Measurements from ENCODE around the gene TGM4. TPM values are rescaled to one million over a fixed set of nuclear protein-coding genes. Genes with fewer than 3 reads are reported as not detected.

TGM4 gene
- total and polyA plus RNA-seq, 7 experiments from 2014 or later, result 0.07 TPM; not detected in 6

DNA sequence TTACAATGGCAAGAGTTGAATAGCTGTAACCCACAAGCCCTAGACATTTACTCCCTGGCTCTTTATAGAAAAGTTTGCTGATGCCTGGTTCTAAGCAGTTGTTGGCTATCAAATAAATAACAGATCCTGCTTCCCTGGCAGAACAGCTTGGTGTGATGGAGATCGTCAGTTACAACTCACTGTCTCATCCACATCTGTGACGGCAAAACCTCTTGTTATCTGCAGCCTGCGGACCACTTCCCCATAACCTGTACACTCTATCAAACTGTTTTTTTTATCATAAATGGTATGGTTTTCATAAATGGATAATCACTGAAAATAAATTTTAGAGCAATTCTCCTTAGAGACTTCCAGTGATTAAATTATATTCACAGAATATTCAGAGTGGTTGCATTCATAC, 87.5 kb downstream of the TGM4 start:
- ChIA-PET CTCF (no interaction called here), POLR2A (no interaction called here)
- H3K36me3 ChIP-seq (ENCODE audit: control insufficient read depth in 2 of 3, insufficient read depth in 3 of 3, low read length in 3 of 3), result peaks cover 0 to 21% (median 6%) of the 10 kb centered on the region in 3 experiments
- intact Hi-C loops (cut with micrococcal nuclease), result no loop called here
- ATAC-seq, result no peak
- H3K9me3 ChIP-seq (ENCODE audit: control insufficient read depth in 2 of 3, low read length in 3 of 3), result no peaks in the 10 kb centered on the region
- peaks cover 0 to 7% of the 10 kb centered on the region in 2 donors for H3K4me1 ChIP-seq (ENCODE audit: control insufficient read depth in 2 of 2, insufficient read depth in 2 of 2, low read length in 2 of 2)
- no peak for DNase-seq
- H3K27me3 ChIP-seq (ENCODE audit: control insufficient read depth in 2 of 2, insufficient read depth in 2 of 2, low read length in 2 of 2), result no peaks in the 10 kb centered on the region
- Mint-ChIP-seq H3K27ac (no peak overlapping the region), H3K4me3 (no peak overlapping the region), H3K4me1 (peaks cover 24 to 76% (median 53%) of the 10 kb centered on the region in 7 donors), H3K36me3 (peaks cover 4 to 29% (median 13%) of the 10 kb centered on the region in 5 donors), H3K27me3 (no peaks in the 10 kb centered on the region), H3K9me3 (no peaks in the 10 kb centered on the region)
- H3K4me3 ChIP-seq (ENCODE audit: low read length), result no peak overlapping the region
- H3K27ac ChIP-seq (ENCODE audit: low read depth, low read length), result no peak overlapping the region

DNA sequence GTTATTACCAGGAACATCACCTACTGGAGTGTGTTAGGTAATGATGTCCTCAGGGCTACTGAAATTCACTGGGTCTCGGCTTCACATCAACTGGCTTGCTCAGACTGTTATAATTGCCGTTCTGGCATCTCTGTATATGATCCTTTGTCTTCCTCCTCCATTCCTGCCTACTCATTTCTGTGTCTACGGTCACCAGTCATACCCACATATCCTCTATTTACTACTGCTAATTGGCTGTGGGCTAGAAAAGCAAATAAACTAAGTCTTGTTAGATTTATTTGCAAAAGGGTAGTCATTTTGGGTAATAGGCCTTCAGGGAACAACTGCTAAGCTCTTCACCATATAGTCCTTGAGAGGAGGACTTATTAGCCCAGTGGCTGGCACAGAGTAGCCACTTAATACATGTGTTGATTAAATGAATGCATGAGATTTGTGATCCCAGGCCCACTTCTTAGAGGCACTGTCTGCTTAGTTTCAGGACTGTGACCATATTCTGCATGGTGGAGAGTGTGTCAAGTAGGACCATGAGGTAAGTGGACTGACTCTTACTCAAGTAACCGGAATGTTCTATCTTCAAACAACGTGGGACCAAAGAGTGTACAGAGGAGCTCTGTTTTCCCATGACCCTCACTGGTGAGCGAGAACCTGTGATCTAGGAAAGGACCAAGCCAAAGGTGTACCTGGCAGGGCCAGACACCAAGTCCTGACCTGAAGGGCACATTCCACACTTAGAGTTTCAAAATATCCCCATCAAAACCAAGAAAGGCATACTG, 88.4 kb downstream of the TGM4 start:
- Mint-ChIP-seq H3K9me3 (no peaks in the 10 kb centered on the region), H3K27me3 (no peaks in the 10 kb centered on the region), H3K36me3 (peaks cover 0 to 23% (median 4%) of the 10 kb centered on the region in 5 donors), H3K4me3 (no peak overlapping the region), H3K27ac (no peak overlapping the region), H3K4me1 (peaks cover 33 to 77% (median 55%) of the 10 kb centered on the region in 7 donors)
- Histone ChIP-seq H3K4me1 (ENCODE audit: control insufficient read depth in 2 of 2, insufficient read depth in 2 of 2, low read length in 2 of 2) (peaks cover 8 to 13% of the 10 kb centered on the region in 2 donors), H3K27ac (ENCODE audit: low read depth, low read length) (no peak overlapping the region), H3K4me3 (ENCODE audit: low read length) (no peak overlapping the region), H3K36me3 (ENCODE audit: control insufficient read depth in 2 of 3, insufficient read depth in 3 of 3, low read length in 3 of 3) (peaks cover 0 to 15% (median 6%) of the 10 kb centered on the region in 3 experiments), H3K27me3 (ENCODE audit: control insufficient read depth in 2 of 2, insufficient read depth in 2 of 2, low read length in 2 of 2) (no peaks in the 10 kb centered on the region), H3K9me3 (ENCODE audit: control insufficient read depth in 2 of 3, low read length in 3 of 3) (no peaks in the 10 kb centered on the region)
- ATAC-seq (no peak), DNase-seq (no peak)
- CTCF ChIA-PET, result no interaction called here
- POLR2A ChIA-PET, result interaction anchor here (0.6 to 0.8 kb wide), 2 partner anchors 12 to 60 kb away, joined by 3 to 4 read pairs; no protein-coding TSS in a partner anchor
- intact Hi-C loops (cut with micrococcal nuclease), result no loop called here

GRCh38 chr3:44963571-44964325, 89.3 kb downstream of the TGM4 start:
- Histone ChIP-seq H3K27ac (ENCODE audit: low read depth, low read length) (no peak overlapping the region), H3K4me3 (ENCODE audit: low read length) (no peak overlapping the region), H3K4me1 (ENCODE audit: control insufficient read depth in 2 of 2, insufficient read depth in 2 of 2, low read length in 2 of 2) (peaks cover 11 to 17% of the 10 kb centered on the region in 2 donors), H3K9me3 (ENCODE audit: control insufficient read depth in 2 of 3, low read length in 3 of 3) (no peaks in the 10 kb centered on the region), H3K27me3 (ENCODE audit: control insufficient read depth in 2 of 2, insufficient read depth in 2 of 2, low read length in 2 of 2) (no peaks in the 10 kb centered on the region), H3K36me3 (ENCODE audit: control insufficient read depth in 2 of 3, insufficient read depth in 3 of 3, low read length in 3 of 3) (peaks cover 0 to 6% (median 6%) of the 10 kb centered on the region in 3 experiments)
- no peak for DNase-seq
- H3K36me3 Mint-ChIP-seq, result peaks cover 0 to 15% (median 3%) of the 10 kb centered on the region in 5 donors
- ChIA-PET POLR2A (interaction anchor here (0.8 kb wide), 1 partner anchor 11 kb away, joined by 3 read pairs; no protein-coding TSS in a partner anchor), CTCF (no interaction called here)
- no peak for ATAC-seq
- no peak overlapping the region for H3K4me3 Mint-ChIP-seq
- intact Hi-C loops (cut with micrococcal nuclease), result no loop called here
- no peak overlapping the region for H3K27ac Mint-ChIP-seq
- H3K9me3 Mint-ChIP-seq, result no peaks in the 10 kb centered on the region
- H3K27me3 Mint-ChIP-seq, result no peaks in the 10 kb centered on the region
- peaks cover 42 to 86% (median 65%) of the 10 kb centered on the region in 7 donors for H3K4me1 Mint-ChIP-seq

Other genes with a start within 250 kb of the TGM4 start
- gene ZNF197, start 249.6 kb upstream of the TGM4 start, total RNA-seq, result 10 to 100 TPM in 3 of 5 experiments, 1 to 10 TPM in 2; 5.5 to 15.6 (median 15.0) TPM
- gene ZNF197, start 249.6 kb upstream of the TGM4 start, polyA plus RNA-seq, result 1 to 10 TPM; 5.2 to 5.8 TPM
- 1 to 10 TPM; 1.3 to 3.2 (median 2.0) TPM for gene ZNF35, start 225.9 kb upstream of the TGM4 start, total RNA-seq
- 1 to 10 TPM in 1 of 2 donors, under 1 TPM in 1; 0.14 to 1.1 TPM for gene ZNF35, start 225.9 kb upstream of the TGM4 start, polyA plus RNA-seq
- 1 to 10 TPM; 1.1 to 6.1 (median 4.1) TPM for gene ZNF502, start 161.9 kb upstream of the TGM4 start, total RNA-seq
- 1 to 10 TPM; 5.0 to 5.9 TPM for gene ZNF502, start 161.9 kb upstream of the TGM4 start, polyA plus RNA-seq
- 1 to 10 TPM; 1.1 to 5.3 (median 2.6) TPM for gene ZNF501, start 145.0 kb upstream of the TGM4 start, total RNA-seq
- 1 to 10 TPM; 1.6 to 2.2 TPM for gene ZNF501, start 145.0 kb upstream of the TGM4 start, polyA plus RNA-seq
- gene KIAA1143, start 113.0 kb upstream of the TGM4 start, total RNA-seq, result 10 to 100 TPM; 17.5 to 44.4 (median 39.8) TPM
- gene KIAA1143, start 113.0 kb upstream of the TGM4 start, polyA plus RNA-seq, result 10 to 100 TPM; 22.3 to 28.4 TPM
- 10 to 100 TPM in 1 of 5 experiments, under 1 TPM in 4; 0.11 to 31.9 (median 0.30) TPM for gene KIF15, start 112.8 kb upstream of the TGM4 start, total RNA-seq
- gene KIF15, start 112.8 kb upstream of the TGM4 start, polyA plus RNA-seq, result under 1 TPM in 1 of 2 donors, not detected in 1; 0.14 TPM
- gene TMEM42, start 12.7 kb upstream of the TGM4 start, total RNA-seq, result 10 to 100 TPM; 12.1 to 25.1 (median 16.4) TPM
- gene TMEM42, start 12.7 kb upstream of the TGM4 start, polyA plus RNA-seq, result 10 to 100 TPM; 51.3 to 74.5 TPM
- 10 to 100 TPM; 38.5 to 54.0 (median 48.8) TPM for gene ZDHHC3, start 101.6 kb downstream of the TGM4 start, total RNA-seq
- gene ZDHHC3, start 101.6 kb downstream of the TGM4 start, polyA plus RNA-seq, result 10 to 100 TPM; 33.7 to 36.1 TPM
- gene EXOSC7, start 101.6 kb downstream of the TGM4 start, total RNA-seq, result 10 to 100 TPM; 30.7 to 57.9 (median 44.3) TPM
- gene EXOSC7, start 101.6 kb downstream of the TGM4 start, polyA plus RNA-seq, result 10 to 100 TPM; 48.4 to 59.4 TPM
- gene CLEC3B, start 151.7 kb downstream of the TGM4 start, total RNA-seq, result 1 to 10 TPM in 2 of 5 experiments, under 1 TPM in 3; 0.45 to 1.8 (median 0.75) TPM
- not detected for gene CLEC3B, start 151.7 kb downstream of the TGM4 start, polyA plus RNA-seq